NT2/D1 (cell line): ENCODE results near the gene RAB8B.

ENCODE experiments used
- SUZ12 ChIP-seq: IDR thresholded peaks from 2 replicates; pipeline ENCODE4 v1.6.1; 2011; ENCODE audit not compliant: insufficient read length, insufficient read depth; ENCODE audit errors: extremely low read depth
- YY1 ChIP-seq: IDR thresholded peaks from 2 replicates; pipeline ENCODE4 v1.6.1; 2011; ENCODE audit not compliant: insufficient read length, insufficient read depth
- ZNF274 ChIP-seq: IDR thresholded peaks from 2 replicates; pipeline ENCODE4 v1.6.1; 2011; ENCODE audit warnings: mild to moderate bottlenecking, low read depth, low read length

GRCh38 chr15:63310646-63311045, 121.2 kb downstream of the RAB8B start:
- TF ChIP-seq ZNF274 (no peak), YY1 (no peak), SUZ12 (no peak)
